Parathyroid adenoma (tissue), 2 donors: ENCODE data around the gene NDUFB8.
A peak's percentile ranks its signal among the peaks of the same experiment; 100 is the strongest.

Source experiments
- H2AFZ ChIP-seq: fragments of 300-600 bp; sonication (generic); one replicate; pipeline ENCODE4 v1.7.0; 2017; ENCODE audit warnings: antibody characterized with exemption, mild to moderate bottlenecking
- H3K27ac ChIP-seq: fragments of 300-600 bp; sonication (generic); one replicate; pipeline ENCODE4 v1.7.0; 2017
- H3K27me3 ChIP-seq: fragments of 300-600 bp; sonication (generic); one replicate; pipeline ENCODE4 v1.7.0; 2017; ENCODE audit warnings: low read length; ENCODE audit not compliant: control insufficient read depth, insufficient read depth
- H3K36me3 ChIP-seq: fragments of 300-600 bp; sonication (generic); one replicate; pipeline ENCODE4 v1.7.0; 2017; ENCODE audit warnings: low read length; ENCODE audit not compliant: control insufficient read depth, insufficient read depth
- H3K4me1 ChIP-seq: fragments of 300-600 bp; sonication (generic); one replicate; pipeline ENCODE4 v1.7.0; 2017; ENCODE audit warnings: control low read depth
- H3K4me2 ChIP-seq: fragments of 300-600 bp; sonication (generic); one replicate; pipeline ENCODE4 v1.7.0; 2017; ENCODE audit warnings: low read length
- H3K4me3 ChIP-seq: fragments of 300-600 bp; sonication (generic); one replicate; pipeline ENCODE4 v1.7.0; 2017; ENCODE audit warnings: low read depth, low read length
- H3K79me2 ChIP-seq: fragments of 300-600 bp; sonication (generic); one replicate; pipeline ENCODE4 v1.7.0; 2017; ENCODE audit warnings: control low read depth
- H3K9ac ChIP-seq: fragments of 300-600 bp; sonication (generic); one replicate; pipeline ENCODE4 v1.7.0; 2017; ENCODE audit warnings: mild to moderate bottlenecking
- H3K9me3 ChIP-seq: fragments of 300-600 bp; sonication (generic); one replicate; pipeline ENCODE4 v1.7.0; 2017; ENCODE audit warnings: low read length; ENCODE audit not compliant: control insufficient read depth
- TF ChIP-seq, protein P1 (sequence below): fragments of 300-600 bp; sonication (generic); IDR thresholded peaks from one replicate; pipeline ENCODE4 v1.7.0; 2017; ENCODE audit warnings: antibody characterized with exemption, mild to moderate bottlenecking
- donor health status: primary hyperparathyroidism.

NDUFB8 gene

DNA sequence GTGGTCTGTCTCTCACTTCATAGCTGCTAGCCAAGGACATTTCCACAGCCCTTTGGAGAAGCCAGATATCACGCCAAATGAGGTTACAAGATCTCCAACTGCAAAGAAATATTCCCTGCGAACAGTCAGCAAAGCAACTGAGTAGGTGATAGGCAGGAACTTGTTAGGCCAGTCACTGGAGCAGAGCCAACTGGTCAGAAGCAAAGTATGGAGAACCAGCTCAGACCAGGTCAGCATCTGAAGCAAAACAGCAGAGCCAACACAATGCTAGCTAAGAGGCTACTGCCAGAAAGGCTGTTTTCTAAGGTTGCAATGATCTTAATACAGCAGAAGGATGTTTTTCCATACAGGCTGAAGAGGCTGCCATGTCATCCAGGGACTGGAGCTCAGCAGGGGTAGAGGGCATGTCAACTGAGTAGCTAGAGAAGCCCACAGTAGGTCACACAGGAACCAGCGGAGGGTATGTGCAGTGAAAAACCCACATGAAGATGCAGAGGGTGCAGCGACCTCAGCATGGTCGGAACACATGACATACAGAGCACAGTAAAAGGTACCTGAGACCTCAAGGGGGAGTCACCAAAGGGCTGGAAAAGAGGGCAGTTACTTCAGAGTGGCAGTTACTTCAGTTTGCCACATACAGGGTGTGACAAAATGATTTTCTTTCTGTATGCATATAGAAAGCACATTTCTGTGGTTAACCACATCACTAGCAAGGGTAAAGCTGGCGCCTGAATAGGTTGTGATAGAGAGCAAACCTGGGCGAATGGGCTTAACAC is 18.9 kb downstream of the NDUFB8 start:
- H3K9me3 ChIP-seq, result no peaks in the 10 kb centered on the region
- H3K27me3 ChIP-seq, result no peaks in the 10 kb centered on the region
- H3K4me2 ChIP-seq, result no peak overlapping the region
- TF ChIP-seq, protein P1, sequence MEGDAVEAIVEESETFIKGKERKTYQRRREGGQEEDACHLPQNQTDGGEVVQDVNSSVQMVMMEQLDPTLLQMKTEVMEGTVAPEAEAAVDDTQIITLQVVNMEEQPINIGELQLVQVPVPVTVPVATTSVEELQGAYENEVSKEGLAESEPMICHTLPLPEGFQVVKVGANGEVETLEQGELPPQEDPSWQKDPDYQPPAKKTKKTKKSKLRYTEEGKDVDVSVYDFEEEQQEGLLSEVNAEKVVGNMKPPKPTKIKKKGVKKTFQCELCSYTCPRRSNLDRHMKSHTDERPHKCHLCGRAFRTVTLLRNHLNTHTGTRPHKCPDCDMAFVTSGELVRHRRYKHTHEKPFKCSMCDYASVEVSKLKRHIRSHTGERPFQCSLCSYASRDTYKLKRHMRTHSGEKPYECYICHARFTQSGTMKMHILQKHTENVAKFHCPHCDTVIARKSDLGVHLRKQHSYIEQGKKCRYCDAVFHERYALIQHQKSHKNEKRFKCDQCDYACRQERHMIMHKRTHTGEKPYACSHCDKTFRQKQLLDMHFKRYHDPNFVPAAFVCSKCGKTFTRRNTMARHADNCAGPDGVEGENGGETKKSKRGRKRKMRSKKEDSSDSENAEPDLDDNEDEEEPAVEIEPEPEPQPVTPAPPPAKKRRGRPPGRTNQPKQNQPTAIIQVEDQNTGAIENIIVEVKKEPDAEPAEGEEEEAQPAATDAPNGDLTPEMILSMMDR, result no peak
- peaks cover 3% of the 10 kb centered on the region for H3K4me1 ChIP-seq
- H3K9ac ChIP-seq, result no peak overlapping the region
- H3K27ac ChIP-seq, result no peak overlapping the region
- H3K79me2 ChIP-seq, result no peaks in the 10 kb centered on the region
- no peak overlapping the region for H3K4me3 ChIP-seq
- no peak overlapping the region for H2AFZ ChIP-seq
- no peaks in the 10 kb centered on the region for H3K36me3 ChIP-seq

DNA sequence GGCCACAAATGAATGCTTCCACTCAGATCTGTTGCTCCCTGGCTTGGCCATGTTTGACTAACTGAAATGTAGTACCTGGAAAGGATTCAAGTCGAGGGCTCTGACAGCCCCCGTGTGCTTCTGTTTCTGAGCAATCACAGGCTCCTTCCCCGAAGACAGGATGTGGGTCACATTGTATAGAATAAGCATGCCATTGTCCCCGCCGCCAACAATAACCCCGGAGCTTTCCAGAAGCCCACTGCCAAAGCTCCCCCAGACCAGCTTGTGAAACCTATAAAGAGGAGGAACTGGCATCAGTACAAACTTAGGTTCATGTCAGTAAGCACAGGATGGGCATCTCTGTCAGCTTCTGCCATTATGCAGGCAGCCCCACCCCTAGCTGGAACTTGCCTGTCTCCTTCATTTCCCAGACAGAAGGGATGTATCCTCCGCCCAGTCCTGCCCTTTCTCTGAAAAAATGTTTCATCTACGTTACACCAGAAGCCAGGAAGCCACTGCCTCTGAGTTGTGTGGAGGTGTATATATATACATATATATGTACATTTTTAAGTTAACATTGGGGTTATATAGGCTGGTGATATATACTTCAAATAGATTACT is 20.3 kb downstream of the NDUFB8 start:
- H3K27me3 ChIP-seq, result no peaks in the 10 kb centered on the region
- no peak overlapping the region for H3K4me3 ChIP-seq
- no peak overlapping the region for H3K9ac ChIP-seq
- peaks cover 3% of the 10 kb centered on the region for H3K4me1 ChIP-seq
- no peaks in the 10 kb centered on the region for H3K9me3 ChIP-seq
- H3K27ac ChIP-seq, result no peak overlapping the region
- TF ChIP-seq, protein P1, result no peak
- H3K36me3 ChIP-seq, result no peaks in the 10 kb centered on the region
- H3K79me2 ChIP-seq, result no peaks in the 10 kb centered on the region
- no peak overlapping the region for H2AFZ ChIP-seq
- H3K4me2 ChIP-seq, result no peak overlapping the region

- Histone ChIP-seq H3K4me3 (no peak overlapping the region), H3K79me2 (no peaks in the 10 kb centered on the region), H3K4me1 (peaks cover 3% of the 10 kb centered on the region), H3K4me2 (no peak overlapping the region), H3K27me3 (no peaks in the 10 kb centered on the region), H3K9ac (no peak overlapping the region), H2AFZ (no peak overlapping the region), H3K27ac (no peak overlapping the region), H3K36me3 (no peaks in the 10 kb centered on the region), H3K9me3 (no peaks in the 10 kb centered on the region)
- TF ChIP-seq, protein P1, result peak; percentile 25
Observed at GRCh38 chr10:100508691-100509150, 20.9 kb downstream of the NDUFB8 start.

GRCh38 chr10:100508266-100508665 is 21.4 kb downstream of the NDUFB8 start:
- Histone ChIP-seq H3K4me1 (peaks cover 3% of the 10 kb centered on the region), H3K79me2 (no peaks in the 10 kb centered on the region), H3K27ac (no peak overlapping the region), H3K4me3 (no peak overlapping the region), H2AFZ (no peak overlapping the region), H3K27me3 (no peaks in the 10 kb centered on the region), H3K36me3 (no peaks in the 10 kb centered on the region), H3K9ac (no peak overlapping the region), H3K4me2 (no peak overlapping the region), H3K9me3 (no peaks in the 10 kb centered on the region)
- TF ChIP-seq, protein P1, result no peak
